ENCODE measurements around the gene SCFD1. TPM values are rescaled to one million over a fixed set of nuclear protein-coding genes. Genes with fewer than 3 reads are reported as not detected.
"Not testable (repeated sequence)": the region's sequence is repeated elsewhere in the genome, so short reads cannot be mapped to it uniquely, and the experiment has no call there.

Gene SCFD1
- total RNA-seq, 1 experiment from 2014 or later: 69.6 TPM

DNA sequence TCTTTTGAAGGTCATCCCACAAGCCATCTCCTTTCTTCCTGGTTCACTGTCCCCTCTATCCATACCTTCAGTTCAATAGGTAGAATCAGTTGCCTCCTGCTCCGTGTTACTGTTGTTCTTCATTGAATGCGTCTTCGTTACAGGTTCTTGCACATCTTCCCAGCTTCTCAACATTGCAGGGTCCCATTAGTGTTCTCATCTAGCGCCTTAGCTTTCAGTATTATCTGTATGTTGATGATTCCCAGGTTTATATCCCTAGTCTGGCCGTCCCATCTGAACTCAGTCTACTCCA lies 2.0 kb downstream of the SCFD1 start:
- Histone ChIP-seq H3K27me3 (replicated peaks) (no peaks in the 10 kb centered on the region), H3K9me3 (replicated peaks) (no peaks in the 10 kb centered on the region), H3K4me3 (no peak overlapping the region)

DNA sequence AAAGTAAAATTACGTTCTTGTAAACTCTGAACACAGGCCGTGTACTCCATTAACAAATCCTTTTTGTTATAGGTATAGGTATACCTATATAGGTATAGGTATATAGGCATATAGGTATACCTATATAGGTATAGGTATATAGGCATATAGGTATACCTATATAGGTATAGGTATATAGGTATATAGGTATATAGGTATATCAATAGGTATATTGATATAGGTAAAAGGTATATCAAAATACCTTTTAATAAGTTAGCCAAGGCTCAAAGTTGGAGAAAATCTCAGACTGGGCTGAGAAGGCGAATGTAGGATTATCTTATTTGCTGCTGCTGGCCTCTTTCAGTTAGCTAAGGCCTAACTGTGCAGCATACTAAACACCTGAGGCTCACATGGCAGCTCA lies 3.4 kb downstream of the SCFD1 start:
- Histone ChIP-seq H3K27me3 (replicated peaks) (no peaks in the 10 kb centered on the region), H3K9me3 (replicated peaks) (no peaks in the 10 kb centered on the region), H3K4me3 (no peak overlapping the region), H3K4me1 (replicated peaks) (peaks cover 10% of the 10 kb centered on the region), H3K36me3 (peaks cover 9% of the 10 kb centered on the region), H3K27ac (no peak overlapping the region)
- no peak for DNase-seq (ENCODE audit: low read depth in 1 of 2, low spot score in 2 of 2)

More for the DNA sequence above, 2.0 kb downstream of the SCFD1 start:
- Histone ChIP-seq H3K27ac (no peak overlapping the region), H3K4me1 (replicated peaks) (peaks cover 17% of the 10 kb centered on the region), H3K36me3 (peaks cover 9% of the 10 kb centered on the region)
- no peak for DNase-seq (ENCODE audit: low read depth in 1 of 2, low spot score in 2 of 2)

DNA sequence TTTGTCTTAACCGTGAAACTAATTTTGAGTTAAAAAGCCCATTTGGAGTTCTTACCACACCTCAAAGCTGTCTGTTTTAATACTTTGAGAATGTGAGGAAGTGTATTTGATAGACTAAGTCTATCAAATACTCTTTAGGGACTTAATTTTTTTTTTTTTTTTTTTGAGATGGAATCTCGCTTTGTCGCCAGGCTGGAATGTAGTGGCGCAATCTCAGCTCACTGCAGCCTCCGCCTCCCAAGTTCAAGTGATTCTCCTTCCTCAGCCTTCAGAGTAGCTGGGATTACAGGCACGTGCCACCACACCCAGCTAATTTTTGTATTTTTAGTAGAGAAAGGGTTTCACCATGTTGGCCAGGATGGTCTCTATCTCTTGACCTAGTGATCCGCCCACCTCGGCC lies 7.3 kb downstream of the SCFD1 start:
- DNase-seq (ENCODE audit: low read depth in 1 of 2, low spot score in 2 of 2); H3K9me3 ChIP-seq (replicated peaks); H3K4me3 ChIP-seq; H3K4me1 ChIP-seq (replicated peaks); H3K27me3 ChIP-seq (replicated peaks); H3K27ac ChIP-seq: not testable (repeated sequence)
- H3K36me3 ChIP-seq: peaks cover 39% of the 10 kb centered on the region

DNA sequence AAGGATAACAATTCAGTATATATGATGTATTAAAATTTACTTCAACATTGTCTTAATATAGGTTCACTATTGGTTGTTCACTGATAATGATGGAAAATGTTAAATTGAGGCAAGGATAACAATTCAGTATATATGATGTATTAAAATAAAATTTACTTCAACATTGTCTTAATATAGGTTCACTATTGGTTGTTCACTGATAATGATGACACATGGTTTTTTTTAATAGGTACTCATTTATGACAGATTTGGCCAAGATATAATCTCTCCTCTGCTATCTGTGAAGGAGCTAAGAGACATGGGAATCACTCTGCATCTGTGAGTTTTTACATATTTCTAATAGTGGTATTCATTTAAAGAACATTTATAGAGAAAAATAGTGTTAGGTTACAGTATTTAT lies 8.1 kb downstream of the SCFD1 start:
- H3K27ac ChIP-seq: no peak overlapping the region
- peaks cover 5% of the 10 kb centered on the region; the same call in 1 of the 2 replicates for H3K4me1 ChIP-seq (replicated peaks)
- H3K4me3 ChIP-seq: no peak overlapping the region
- no peaks in the 10 kb centered on the region for H3K27me3 ChIP-seq (replicated peaks)
- DNase-seq (ENCODE audit: low read depth in 1 of 2, low spot score in 2 of 2): no peak
- no peaks in the 10 kb centered on the region for H3K9me3 ChIP-seq (replicated peaks)
- peaks cover 44% of the 10 kb centered on the region for H3K36me3 ChIP-seq

DNA sequence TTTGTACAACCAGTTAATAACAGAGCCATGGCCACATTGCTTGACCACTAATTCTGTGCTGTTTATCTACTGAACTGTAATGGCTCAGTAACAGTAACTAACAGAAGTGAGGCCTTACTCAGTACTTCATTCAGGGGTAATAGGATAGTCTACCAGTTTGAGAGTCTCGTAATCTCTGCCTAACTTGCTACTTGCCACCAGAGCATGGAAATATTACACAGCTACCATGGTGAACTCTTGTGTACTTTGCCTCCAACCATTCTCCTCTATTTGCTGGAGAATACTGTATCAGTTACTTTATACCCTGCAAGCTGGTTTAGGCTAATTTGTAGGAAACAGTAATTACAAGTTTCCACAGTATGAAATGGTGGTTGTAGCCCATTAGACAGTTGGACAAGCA lies 10.6 kb downstream of the SCFD1 start:
- H3K4me1 ChIP-seq (replicated peaks): peaks cover 5% of the 10 kb centered on the region; the same call in 1 of the 2 replicates
- H3K4me3 ChIP-seq: no peak overlapping the region
- no peaks in the 10 kb centered on the region for H3K27me3 ChIP-seq (replicated peaks)
- no peaks in the 10 kb centered on the region for H3K9me3 ChIP-seq (replicated peaks)
- DNase-seq (ENCODE audit: low read depth in 1 of 2, low spot score in 2 of 2): no peak
- peaks cover 62% of the 10 kb centered on the region for H3K36me3 ChIP-seq
- H3K27ac ChIP-seq: no peak overlapping the region

DNA sequence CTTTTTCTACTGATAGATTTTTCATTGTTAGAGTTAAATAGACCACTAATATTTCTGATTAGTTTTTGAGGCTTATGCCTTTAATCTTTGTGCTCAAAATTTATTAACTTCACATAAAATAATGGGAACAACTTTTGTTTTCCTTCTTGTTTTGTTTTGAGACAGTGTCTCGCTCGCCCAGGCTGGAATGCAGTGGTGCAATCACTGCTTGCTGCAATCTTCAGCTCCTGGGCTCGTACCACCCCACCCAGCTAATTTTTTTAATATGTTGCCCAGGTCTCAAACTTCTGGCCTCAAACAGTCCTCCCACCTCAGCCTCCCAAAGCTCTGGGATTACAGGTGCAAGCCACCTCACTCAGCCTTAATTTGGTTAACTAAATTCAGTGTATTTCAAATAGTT lies 16.8 kb downstream of the SCFD1 start:
- Histone ChIP-seq H3K4me1 (replicated peaks) (peaks cover 5% of the 10 kb centered on the region; the same call in 1 of the 2 replicates), H3K27ac (no peak overlapping the region), H3K36me3 (peaks cover 77% of the 10 kb centered on the region), H3K9me3 (replicated peaks) (no peaks in the 10 kb centered on the region), H3K4me3 (no peak overlapping the region), H3K27me3 (replicated peaks) (no peaks in the 10 kb centered on the region)
- DNase-seq (ENCODE audit: low read depth in 1 of 2, low spot score in 2 of 2): no peak

DNA sequence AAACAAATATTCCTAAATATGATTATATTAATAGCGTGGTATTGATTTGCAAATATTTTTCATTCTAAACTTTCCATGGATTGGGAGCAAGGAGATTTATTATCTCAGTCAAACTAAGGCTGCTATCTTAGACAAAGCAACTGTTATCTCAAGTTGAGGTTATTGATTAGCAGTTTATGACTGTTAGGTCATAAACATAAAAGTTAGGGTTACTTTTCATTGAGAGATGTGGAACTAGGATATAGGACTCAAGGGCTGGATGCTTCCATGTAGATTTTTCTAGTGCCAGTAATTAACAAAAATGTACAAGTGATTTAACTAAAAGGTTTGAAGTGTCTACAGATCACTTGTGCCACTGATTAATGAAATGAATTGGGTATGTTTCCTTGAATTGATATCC lies 19.1 kb downstream of the SCFD1 start:
- H3K4me3 ChIP-seq: no peak overlapping the region
- H3K9me3 ChIP-seq (replicated peaks): no peaks in the 10 kb centered on the region
- no peaks in the 10 kb centered on the region for H3K27me3 ChIP-seq (replicated peaks)
- peaks cover 75% of the 10 kb centered on the region for H3K36me3 ChIP-seq
- H3K4me1 ChIP-seq (replicated peaks): no peaks in the 10 kb centered on the region
- no peak overlapping the region for H3K27ac ChIP-seq
- no peak for DNase-seq (ENCODE audit: low read depth in 1 of 2, low spot score in 2 of 2)

DNA sequence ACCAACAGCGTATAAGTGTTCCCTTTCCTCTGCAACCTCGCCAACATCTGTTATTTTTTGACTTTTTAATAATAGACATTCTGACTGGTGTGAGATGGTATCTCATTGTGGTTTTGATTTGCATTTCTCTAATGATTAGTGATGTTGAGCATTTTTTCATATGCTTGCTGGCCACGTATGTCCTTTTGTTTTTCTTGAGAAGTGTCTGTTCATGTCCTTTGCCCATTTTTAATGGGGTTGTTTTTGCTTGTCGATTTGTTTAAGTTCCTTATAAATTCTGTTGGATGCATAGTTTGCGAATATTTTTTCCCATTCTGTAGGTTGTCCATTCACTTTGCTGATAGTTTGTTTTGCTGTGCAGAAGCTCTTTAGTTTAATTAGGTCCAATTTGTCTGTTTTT lies 22.3 kb downstream of the SCFD1 start:
- not testable (repeated sequence) for H3K4me1 ChIP-seq (replicated peaks); DNase-seq (ENCODE audit: low read depth in 1 of 2, low spot score in 2 of 2); H3K27ac ChIP-seq; H3K4me3 ChIP-seq; H3K27me3 ChIP-seq (replicated peaks); H3K9me3 ChIP-seq (replicated peaks)
- peaks cover 68% of the 10 kb centered on the region for H3K36me3 ChIP-seq

DNA sequence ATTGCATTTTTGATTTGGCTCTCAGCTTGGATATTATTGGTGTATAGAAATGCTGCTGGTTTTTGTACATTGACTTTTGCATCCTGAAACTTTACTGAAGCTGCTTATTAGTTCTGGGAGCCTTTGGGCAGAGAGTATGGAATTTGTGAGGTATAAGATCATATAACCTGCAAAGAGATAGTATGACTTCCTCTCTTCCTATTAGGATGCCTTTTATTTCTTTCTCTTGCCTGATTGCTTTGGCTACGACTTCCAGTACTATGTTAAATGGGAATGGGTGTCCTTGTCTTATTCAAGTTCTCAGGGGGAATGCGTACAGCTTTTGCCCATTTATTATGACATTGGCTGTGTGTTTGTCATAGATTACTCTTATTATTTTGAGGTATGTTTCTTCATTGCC lies 23.5 kb downstream of the SCFD1 start:
- H3K4me3 ChIP-seq: no peak overlapping the region
- peaks cover 68% of the 10 kb centered on the region for H3K36me3 ChIP-seq
- H3K4me1 ChIP-seq (replicated peaks): no peaks in the 10 kb centered on the region
- H3K27ac ChIP-seq: no peak overlapping the region
- no peaks in the 10 kb centered on the region for H3K27me3 ChIP-seq (replicated peaks)
- DNase-seq (ENCODE audit: low read depth in 1 of 2, low spot score in 2 of 2): no peak
- H3K9me3 ChIP-seq (replicated peaks): no peaks in the 10 kb centered on the region

DNA sequence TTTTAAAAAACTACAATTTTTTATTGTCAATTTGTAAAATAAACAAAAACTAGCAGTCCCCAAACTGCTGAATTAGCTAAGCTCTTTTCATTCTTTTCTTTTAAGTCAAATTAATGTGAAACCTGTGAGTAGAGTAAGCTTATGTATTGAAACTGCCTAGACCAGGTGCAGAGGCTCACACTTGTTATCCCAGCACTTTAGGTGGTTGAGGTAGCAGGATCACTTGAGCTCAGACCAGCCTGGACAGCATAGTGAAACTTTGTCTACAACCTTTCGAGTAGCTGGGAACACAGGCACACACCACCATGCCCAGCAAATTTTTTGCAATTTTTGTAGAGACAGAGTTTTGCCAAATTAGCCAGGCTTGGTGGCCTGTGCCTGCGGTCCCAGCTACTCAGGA lies 26.4 kb downstream of the SCFD1 start:
- Histone ChIP-seq H3K4me1 (replicated peaks) (no peaks in the 10 kb centered on the region), H3K4me3 (no peak overlapping the region), H3K27ac (no peak overlapping the region), H3K36me3 (peaks cover 69% of the 10 kb centered on the region), H3K9me3 (replicated peaks) (no peaks in the 10 kb centered on the region), H3K27me3 (replicated peaks) (no peaks in the 10 kb centered on the region)
- no peak for DNase-seq (ENCODE audit: low read depth in 1 of 2, low spot score in 2 of 2)

DNA sequence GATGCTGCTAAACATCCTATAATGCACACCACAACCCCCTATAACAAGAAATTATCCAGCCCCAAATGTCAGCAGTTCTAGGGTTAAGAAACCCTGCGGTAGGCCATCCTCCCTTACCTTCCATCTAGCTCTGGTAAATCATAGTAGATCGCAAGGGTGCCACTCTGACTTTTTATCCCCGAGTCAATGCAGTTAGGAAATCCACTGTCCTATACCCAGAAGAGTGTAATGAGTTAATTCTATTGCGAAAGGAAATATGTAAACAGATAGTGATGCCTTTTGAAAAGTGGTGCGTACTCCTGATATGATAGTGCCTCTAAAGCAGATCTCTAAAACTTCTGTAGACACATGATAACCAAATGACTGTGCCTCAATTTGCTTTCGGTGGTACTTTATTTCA lies 29.8 kb downstream of the SCFD1 start:
- Histone ChIP-seq H3K36me3 (peaks cover 70% of the 10 kb centered on the region), H3K4me3 (no peak overlapping the region), H3K27me3 (replicated peaks) (no peaks in the 10 kb centered on the region), H3K4me1 (replicated peaks) (no peaks in the 10 kb centered on the region), H3K27ac (no peak overlapping the region), H3K9me3 (replicated peaks) (no peaks in the 10 kb centered on the region)
- no peak for DNase-seq (ENCODE audit: low read depth in 1 of 2, low spot score in 2 of 2)

DNA sequence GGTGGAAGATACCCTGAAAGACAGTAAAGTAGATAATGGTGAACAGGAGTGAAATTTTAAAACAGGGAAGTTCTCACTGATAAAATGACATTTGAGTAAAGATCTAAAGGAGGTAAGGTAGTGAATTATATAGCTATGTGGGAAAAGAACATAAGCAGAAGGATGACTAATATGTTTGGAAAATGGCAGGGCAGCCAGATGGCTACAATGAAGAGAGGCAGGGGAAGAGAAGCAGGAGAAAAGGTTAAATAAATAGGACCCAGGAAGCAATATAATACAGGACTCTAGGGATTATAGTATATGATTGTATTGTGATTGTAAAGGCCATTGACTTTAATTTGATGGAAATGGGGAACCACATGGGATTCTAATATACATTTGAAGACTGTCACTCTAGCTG lies 33.0 kb downstream of the SCFD1 start:
- no peaks in the 10 kb centered on the region for H3K4me1 ChIP-seq (replicated peaks)
- H3K27ac ChIP-seq: no peak overlapping the region
- no peak overlapping the region for H3K4me3 ChIP-seq
- H3K9me3 ChIP-seq (replicated peaks): no peaks in the 10 kb centered on the region
- peaks cover 65% of the 10 kb centered on the region for H3K36me3 ChIP-seq
- DNase-seq (ENCODE audit: low read depth in 1 of 2, low spot score in 2 of 2): no peak
- H3K27me3 ChIP-seq (replicated peaks): no peaks in the 10 kb centered on the region

DNA sequence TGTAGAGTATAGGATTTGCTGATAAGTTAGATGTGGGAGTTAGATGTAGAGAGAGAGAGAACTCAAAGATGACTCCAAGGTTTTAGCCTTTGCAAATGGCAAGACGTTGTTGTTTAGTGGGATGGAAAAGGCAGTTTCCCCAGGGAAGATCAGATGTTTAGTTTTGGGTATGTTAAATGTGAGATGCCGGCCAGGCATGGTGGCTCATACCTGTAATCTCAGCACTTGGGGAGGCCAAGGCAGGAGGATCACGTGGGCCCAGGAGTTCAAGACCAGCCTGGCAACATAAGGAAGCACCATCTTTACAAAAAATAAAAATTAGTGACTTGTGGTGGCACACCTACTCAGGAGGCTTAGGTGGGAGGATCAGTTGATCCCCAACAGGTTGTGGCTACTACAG lies 33.5 kb downstream of the SCFD1 start:
- Histone ChIP-seq H3K9me3 (replicated peaks) (no peaks in the 10 kb centered on the region), H3K36me3 (peaks cover 63% of the 10 kb centered on the region), H3K27ac (no peak overlapping the region), H3K4me3 (no peak overlapping the region), H3K4me1 (replicated peaks) (no peaks in the 10 kb centered on the region), H3K27me3 (replicated peaks) (no peaks in the 10 kb centered on the region)
- DNase-seq (ENCODE audit: low read depth in 1 of 2, low spot score in 2 of 2): no peak

DNA sequence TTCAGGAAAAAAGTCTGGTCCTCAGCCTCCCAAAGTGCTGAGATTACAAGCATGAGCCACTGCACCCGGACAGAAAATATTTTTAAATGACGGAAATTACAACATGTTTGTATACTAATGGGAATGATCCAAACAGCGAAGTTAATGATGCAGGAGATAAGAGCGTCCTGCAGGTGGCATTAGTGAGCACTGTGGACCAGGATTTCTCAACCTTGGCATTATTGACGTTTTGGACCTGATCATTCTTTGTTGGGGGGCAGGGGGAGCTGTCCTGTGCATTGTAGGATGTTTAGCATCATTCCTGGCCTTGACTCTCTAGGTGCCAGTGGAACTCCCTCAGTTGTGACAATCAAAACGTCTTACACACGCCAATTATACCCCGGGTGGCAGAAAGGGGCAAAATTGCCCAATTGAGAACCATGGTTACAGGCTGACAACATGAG lies 34.1 kb downstream of the SCFD1 start:
- Histone ChIP-seq H3K36me3 (peaks cover 63% of the 10 kb centered on the region), H3K4me3 (no peak overlapping the region), H3K4me1 (replicated peaks) (no peaks in the 10 kb centered on the region), H3K27me3 (replicated peaks) (no peaks in the 10 kb centered on the region), H3K27ac (no peak overlapping the region), H3K9me3 (replicated peaks) (no peaks in the 10 kb centered on the region)
- no peak for DNase-seq (ENCODE audit: low read depth in 1 of 2, low spot score in 2 of 2)

DNA sequence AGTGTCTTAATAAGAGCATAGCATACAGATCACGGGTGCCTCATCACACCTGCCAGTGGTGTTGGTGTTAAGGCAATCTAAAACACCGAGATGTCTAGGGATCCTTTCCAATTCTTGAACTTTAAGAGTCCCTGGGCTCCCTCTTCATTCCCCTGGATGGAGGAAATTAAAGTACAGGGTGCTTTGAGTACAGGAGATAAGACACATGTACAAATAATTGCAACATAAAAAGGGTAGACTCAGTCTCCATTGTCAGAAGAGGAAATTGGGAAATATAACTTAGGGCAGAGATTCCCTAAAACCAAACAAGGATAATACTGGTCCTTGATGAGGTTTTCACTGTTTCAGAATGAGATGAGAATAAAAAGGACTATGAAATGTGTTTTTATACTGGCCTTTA lies 34.9 kb downstream of the SCFD1 start:
- Histone ChIP-seq H3K9me3 (replicated peaks) (no peaks in the 10 kb centered on the region), H3K27ac (no peak overlapping the region), H3K4me3 (no peak overlapping the region), H3K4me1 (replicated peaks) (no peaks in the 10 kb centered on the region), H3K27me3 (replicated peaks) (no peaks in the 10 kb centered on the region), H3K36me3 (peaks cover 60% of the 10 kb centered on the region)
- DNase-seq (ENCODE audit: low read depth in 1 of 2, low spot score in 2 of 2): no peak

Data from SJSA1 (cell line).